H9 (cell line): ENCODE results near the gene ZFPM1. TPM values are rescaled to one million over a fixed set of nuclear protein-coding genes. Genes with fewer than 3 reads are reported as not detected.

Source experiments
- DNase-seq: peaks from one replicate; pipeline ENCODE4 v3.0.0-alpha.2; 2017
- H2AFZ ChIP-seq: one replicate; pipeline ENCODE4 v1.6.1; 2013; ENCODE audit warnings: mild to moderate bottlenecking, low read length, control low read depth, moderate library complexity
- H2AK5ac ChIP-seq: 2 replicates; pipeline ENCODE4 v1.6.1; 2013; ENCODE audit warnings: low read length, control low read depth, mixed read lengths; ENCODE audit not compliant: insufficient read length
- H2BK120ac ChIP-seq: one replicate; pipeline ENCODE4 v1.6.1; 2013; ENCODE audit warnings: low read depth, mild to moderate bottlenecking, low read length, control low read depth, inconsistent platforms; ENCODE audit not compliant: poor library complexity, severe bottlenecking
- H2BK12ac ChIP-seq: 2 replicates; pipeline ENCODE4 v1.6.1; 2013; ENCODE audit warnings: low read length, control low read depth, mixed read lengths, low read depth; ENCODE audit not compliant: insufficient read length
- H2BK15ac ChIP-seq: 2 replicates; pipeline ENCODE4 v1.6.1; 2013; ENCODE audit warnings: low read depth, low read length, control low read depth
- H2BK20ac ChIP-seq: one replicate; pipeline ENCODE4 v1.6.1; 2013; ENCODE audit warnings: low read depth, mild to moderate bottlenecking, low read length, control low read depth, inconsistent platforms; ENCODE audit not compliant: poor library complexity, severe bottlenecking
- H2BK5ac ChIP-seq: 2 replicates; pipeline ENCODE4 v1.6.1; 2013; ENCODE audit warnings: low read length, control low read depth, mixed read lengths; ENCODE audit not compliant: insufficient read length
- H3K14ac ChIP-seq: 2 replicates; pipeline ENCODE4 v1.6.1; 2013; ENCODE audit warnings: low read length, control low read depth; ENCODE audit not compliant: insufficient read depth
- H3K18ac ChIP-seq: 2 replicates; pipeline ENCODE4 v1.6.1; 2013; ENCODE audit warnings: low read depth, mild to moderate bottlenecking, mixed read lengths, low read length, control low read depth; ENCODE audit not compliant: insufficient read length
- H3K23ac ChIP-seq: 2 replicates; pipeline ENCODE4 v1.6.1; 2013; ENCODE audit warnings: low read length, control low read depth, mixed read lengths, low read depth; ENCODE audit not compliant: insufficient read length
- H3K23me2 ChIP-seq: 2 replicates; pipeline ENCODE4 v1.6.1; 2013; ENCODE audit warnings: low read depth, mild to moderate bottlenecking, mixed read lengths, low read length, control low read depth; ENCODE audit not compliant: insufficient read length, poor library complexity, severe bottlenecking
- H3K27ac ChIP-seq: 2 replicates; pipeline ENCODE4 v1.5.1; 2013; ENCODE audit warnings: low read length, control low read depth, mixed read lengths, low read depth; ENCODE audit not compliant: insufficient read length
- H3K27me3 ChIP-seq: 2 replicates; pipeline ENCODE4 v1.6.1; 2013; ENCODE audit warnings: low read length, control low read depth, inconsistent platforms; ENCODE audit not compliant: insufficient read depth
- H3K4ac ChIP-seq: 2 replicates; pipeline ENCODE4 v1.6.1; 2013; ENCODE audit warnings: low read depth, mild to moderate bottlenecking, control low read depth, inconsistent platforms, low read length, moderate library complexity
- H3K4me1 ChIP-seq: 2 replicates; pipeline ENCODE4 v1.6.1; 2013; ENCODE audit warnings: low read length, control low read depth, inconsistent platforms; ENCODE audit not compliant: insufficient read depth
- H3K4me2 ChIP-seq: 2 replicates; pipeline ENCODE4 v1.6.1; 2013; ENCODE audit warnings: low read length, control low read depth, mixed read lengths; ENCODE audit not compliant: insufficient read length, insufficient read depth
- H3K56ac ChIP-seq: 2 replicates; pipeline ENCODE4 v1.6.1; 2013; ENCODE audit warnings: low read depth, mild to moderate bottlenecking, mixed read lengths, low read length, control low read depth; ENCODE audit not compliant: insufficient read length
- H3K79me1 ChIP-seq: 2 replicates; pipeline ENCODE4 v1.6.1; 2013; ENCODE audit warnings: low read depth, mild to moderate bottlenecking, moderate library complexity, low read length, control low read depth, inconsistent platforms; ENCODE audit not compliant: insufficient read depth, poor library complexity, severe bottlenecking
- H3K79me2 ChIP-seq: 2 replicates; pipeline ENCODE4 v1.6.1; 2013; ENCODE audit warnings: low read length, control low read depth, inconsistent platforms; ENCODE audit not compliant: insufficient read depth
- H3K9ac ChIP-seq: 2 replicates; pipeline ENCODE4 v1.6.1; 2013; ENCODE audit warnings: low read length, control low read depth, mixed read lengths; ENCODE audit not compliant: insufficient read length; ENCODE audit errors: extremely low read depth
- H3K9me3 ChIP-seq: one replicate; pipeline ENCODE4 v1.6.1; 2013; ENCODE audit warnings: low read depth, low read length, inconsistent platforms; ENCODE audit not compliant: control insufficient read depth
- H3T11ph ChIP-seq: one replicate; pipeline ENCODE4 v1.6.1; 2013; ENCODE audit warnings: mild to moderate bottlenecking, low read length, control low read depth, inconsistent platforms
- H4K20me1 ChIP-seq: one replicate; pipeline ENCODE4 v1.6.1; 2013; ENCODE audit not compliant: control insufficient read depth, insufficient read length, insufficient read depth
- H4K5ac ChIP-seq: 2 replicates; pipeline ENCODE4 v1.6.1; 2013; ENCODE audit warnings: low read depth, mild to moderate bottlenecking, mixed read lengths, low read length, control low read depth; ENCODE audit not compliant: insufficient read length
- H4K8ac ChIP-seq: replicated peaks from 2 replicates; pipeline ENCODE4 v1.6.1; 2013; ENCODE audit warnings: low read length, control low read depth, mixed read lengths, low read depth; ENCODE audit not compliant: insufficient read length
- H4K91ac ChIP-seq: 2 replicates; pipeline ENCODE4 v1.6.1; 2013; ENCODE audit warnings: low read depth, mild to moderate bottlenecking, moderate library complexity, mixed read lengths, low read length, control low read depth; ENCODE audit not compliant: insufficient read length
- H3K27ac Mint-ChIP-seq, 3 experiments: 2 replicates in 2 of 3; 3 replicates in 1 of 3; pipeline ENCODE4 v1.8.0; 2020 to 2021; ENCODE audit warnings: mixed read lengths in 3 of 3, mild to moderate bottlenecking in 1 of 3, moderate library complexity in 1 of 3
- H3K27me3 Mint-ChIP-seq: 2 replicates; pipeline ENCODE4 v1.8.0; 2021; ENCODE audit warnings: low read depth, mild to moderate bottlenecking, moderate library complexity, mixed read lengths
- H3K36me3 Mint-ChIP-seq, 3 experiments: 2 replicates in 2 of 3; 3 replicates in 1 of 3; pipeline ENCODE4 v1.8.0; 2020 to 2021; ENCODE audit warnings: low read depth in 3 of 3, mixed read lengths in 3 of 3; ENCODE audit not compliant: insufficient read depth in 1 of 3
- H3K4me1 Mint-ChIP-seq, 2 experiments: 2 replicates each; pipeline ENCODE4 v1.8.0; 2020; ENCODE audit warnings: mixed read lengths in 2 of 2
- H3K4me3 Mint-ChIP-seq, 2 experiments: 2 replicates in 1 of 2; 3 replicates in 1 of 2; pipeline ENCODE4 v1.8.0; 2020 to 2021; ENCODE audit warnings: mild to moderate bottlenecking in 2 of 2, mixed read lengths in 2 of 2, moderate library complexity in 1 of 2
- H3K9me3 Mint-ChIP-seq, 2 experiments: 2 replicates in 1 of 2; 3 replicates in 1 of 2; pipeline ENCODE4 v1.8.0; 2020; ENCODE audit warnings: mild to moderate bottlenecking in 2 of 2, mixed read lengths in 2 of 2, moderate library complexity in 1 of 2
- CTCF ChIP-seq: fragments of 200-600 bp; sonication (generic); conservative IDR thresholded peaks from 3 replicates; pipeline ENCODE4 v1.8.0; 2021; ENCODE audit warnings: antibody characterized with exemption, mild to moderate bottlenecking
- WGBS: extraction: QIAGEN DNeasy Blood & Tissue Kit; methylation state at CpG from one replicate; pipeline ENCODE4 v1.1.7; 2013; ENCODE audit warnings: missing lambda C conversion rate, low lambda C conversion rate, mixed read lengths; ENCODE audit not compliant: insufficient read length; ENCODE audit errors: extremely low coverage; 5-methylcytosine and 5-hydroxymethylcytosine counted together
- total RNA-seq: library from RNA; stranded (reverse); gene quantifications from 2 replicates; pipeline ENCODE4 v1.2.1, GENCODE V29; 2021

Gene ZFPM1
- total RNA-seq, 1 experiment from 2014 or later = 3.6 TPM

GRCh38 chr16:88576307-88576706, 123.2 kb downstream of the ZFPM1 start:
- no peak overlapping the region for H2BK5ac ChIP-seq
- H3K9ac ChIP-seq = no peak overlapping the region
- Mint-ChIP-seq H3K27ac (no peak overlapping the region), H3K4me1 (peaks cover 9% of the 10 kb centered on the region in 2 experiments), H3K9me3 (no peaks in the 10 kb centered on the region), H3K36me3 (peaks cover 16 to 75% (median 70%) of the 10 kb centered on the region in 3 experiments; a peak in 6 of 7 replicates), H3K4me3 (no peak overlapping the region; a peak in 1 of 5 replicates), H3K27me3 (no peaks in the 10 kb centered on the region)
- H2AFZ ChIP-seq = no peak overlapping the region
- no peak overlapping the region for H4K5ac ChIP-seq
- no peak overlapping the region for H3K27ac ChIP-seq
- peaks cover 26% of the 10 kb centered on the region for H3K79me1 ChIP-seq
- no peak overlapping the region for H3K56ac ChIP-seq
- no peak overlapping the region for H3K23ac ChIP-seq
- no peak overlapping the region for H2BK120ac ChIP-seq
- no peak for DNase-seq
- no peak overlapping the region for H3K14ac ChIP-seq
- H3K4me1 ChIP-seq = peaks cover 2% of the 10 kb centered on the region; the same call in 1 of the 2 replicates
- no peak overlapping the region for H3K4ac ChIP-seq
- no peaks in the 10 kb centered on the region for H4K20me1 ChIP-seq
- H3T11ph ChIP-seq = no peak overlapping the region
- H2BK20ac ChIP-seq = no peak overlapping the region
- no peak for TF ChIP-seq CTCF
- H3K23me2 ChIP-seq = no peaks in the 10 kb centered on the region
- H3K18ac ChIP-seq = no peak overlapping the region
- H2BK15ac ChIP-seq = no peak overlapping the region
- H3K9me3 ChIP-seq = no peaks in the 10 kb centered on the region
- H2BK12ac ChIP-seq = no peak overlapping the region
- no peak overlapping the region for H4K91ac ChIP-seq
- no peak overlapping the region for H4K8ac ChIP-seq
- no peak overlapping the region for H3K4me2 ChIP-seq
- H2AK5ac ChIP-seq = no peak overlapping the region
- H3K79me2 ChIP-seq = peaks cover 23% of the 10 kb centered on the region; the same call in 1 of the 2 replicates
- no peaks in the 10 kb centered on the region for H3K27me3 ChIP-seq
- WGBS = no CpG with 5 or more reads among the region's 13 CpGs
